ENCODE results near the gene KLLN. TPM values are rescaled to one million over a fixed set of nuclear protein-coding genes. Genes with fewer than 3 reads are reported as not detected.

Gene KLLN
- total and polyA plus RNA-seq, 2 donors (not counting 1 experiment from before 2014, with no cell fraction given), result 0.45 to 2.2 TPM

- H3K27me3 ChIP-seq (replicated peaks in 1 of 4; ENCODE audit: control extremely low read depth in 1 of 4, control insufficient read depth in 3 of 4, insufficient read depth in 4 of 4, low read length in 3 of 4), result no peaks in the 10 kb centered on the region
- no peak overlapping the region for H3K9ac ChIP-seq (ENCODE audit: low read length)
- no peaks in the 10 kb centered on the region for H3K4me1 ChIP-seq (ENCODE audit: control insufficient read depth in 2 of 2, insufficient read depth in 2 of 2, low read length in 2 of 2)
- no peak overlapping the region for H3K4me3 ChIP-seq (ENCODE audit: control extremely low read depth in 1 of 5, extremely low read depth in 1 of 5, insufficient read depth in 1 of 5, low read depth in 2 of 5, low read length in 4 of 5)
- ATAC-seq (ENCODE audit: low read depth) (no peak), DNase-seq (no peak)
- Mint-ChIP-seq H3K4me1 (peaks cover 36% of the 10 kb centered on the region), H3K27me3 (no peaks in the 10 kb centered on the region), H3K27ac (no peak overlapping the region), H3K9me3 (ENCODE audit: insufficient read depth) (peaks cover 17% of the 10 kb centered on the region), H3K4me3 (no peak overlapping the region)
- POLR2A ChIA-PET, result no interaction called here
- no peak overlapping the region for H2AFZ ChIP-seq (ENCODE audit: insufficient read depth, low read depth, low read length, poor library complexity, severe bottlenecking)
- intact Hi-C loops (cut with micrococcal nuclease), result no loop called here
- peaks cover 96% of the 10 kb centered on the region for H3K79me2 ChIP-seq (ENCODE audit: control insufficient read depth, insufficient read depth, low read length)
- peaks cover 7 to 42% of the 10 kb centered on the region in 2 experiments for H3K36me3 ChIP-seq (replicated peaks in 1 of 2; ENCODE audit: control extremely low read depth in 1 of 2, control insufficient read depth in 1 of 2, extremely low read depth in 1 of 2, insufficient read depth in 2 of 2, low read length in 1 of 2)
- no peak overlapping the region for H3K4me2 ChIP-seq (replicated peaks; ENCODE audit: low read depth, low read length, poor library complexity, severe bottlenecking)
- peaks cover 7% of the 10 kb centered on the region for H4K20me1 ChIP-seq (ENCODE audit: control insufficient read depth, insufficient read depth, low read length, poor library complexity, severe bottlenecking)
- CTCF ChIA-PET, result no interaction called here
- TF ChIP-seq EZH2 (IDR thresholded peaks at IDR 0.05; ENCODE audit: borderline replicate concordance, insufficient read depth, low read depth, low read length, poor library complexity, severe bottlenecking), result no peak
- TF ChIP-seq CTCF (IDR thresholded peaks at IDR 0.05), result no peak
- no peak overlapping the region for H3K27ac ChIP-seq (ENCODE audit: low read length in 2 of 2)
- H3K9me3 ChIP-seq (ENCODE audit: control extremely low read depth in 1 of 3, control insufficient read depth in 2 of 3, insufficient read depth in 1 of 3, low read length in 2 of 3), result peaks cover 0 to 8% (median 0%) of the 10 kb centered on the region in 3 donors
- WGBS (ENCODE audit: insufficient coverage), result 71% methylated on average over 2 of the region's 2 CpGs
Measured at GRCh38 chr10:87887548-87888289, 24.4 kb upstream of the KLLN start.

- no peak overlapping the region for H2AFZ ChIP-seq (ENCODE audit: insufficient read depth, low read depth, low read length, poor library complexity, severe bottlenecking)
- H3K27me3 ChIP-seq (replicated peaks in 1 of 4; ENCODE audit: control extremely low read depth in 1 of 4, control insufficient read depth in 3 of 4, insufficient read depth in 4 of 4, low read length in 3 of 4), result no peaks in the 10 kb centered on the region
- H3K4me2 ChIP-seq (replicated peaks; ENCODE audit: low read depth, low read length, poor library complexity, severe bottlenecking), result no peak overlapping the region
- peaks cover 34% of the 10 kb centered on the region for H3K4me1 Mint-ChIP-seq
- no CpG with 5 or more reads among the region's 1 CpG for WGBS (ENCODE audit: insufficient coverage)
- H3K27ac Mint-ChIP-seq, result no peak overlapping the region
- ChIA-PET POLR2A (no interaction called here), CTCF (no interaction called here)
- peaks cover 96% of the 10 kb centered on the region for H3K79me2 ChIP-seq (ENCODE audit: control insufficient read depth, insufficient read depth, low read length)
- ATAC-seq (ENCODE audit: low read depth) (no peak), DNase-seq (no peak)
- H3K27ac ChIP-seq (ENCODE audit: low read length in 2 of 2), result no peak overlapping the region
- no peak for TF ChIP-seq CTCF (IDR thresholded peaks at IDR 0.05)
- peaks cover 7 to 40% of the 10 kb centered on the region in 2 experiments for H3K36me3 ChIP-seq (replicated peaks in 1 of 2; ENCODE audit: control extremely low read depth in 1 of 2, control insufficient read depth in 1 of 2, extremely low read depth in 1 of 2, insufficient read depth in 2 of 2, low read length in 1 of 2)
- no peaks in the 10 kb centered on the region for H3K27me3 Mint-ChIP-seq
- H3K4me3 ChIP-seq (ENCODE audit: control extremely low read depth in 1 of 5, extremely low read depth in 1 of 5, insufficient read depth in 1 of 5, low read depth in 2 of 5, low read length in 4 of 5), result no peak overlapping the region
- H3K9me3 ChIP-seq (ENCODE audit: control extremely low read depth in 1 of 3, control insufficient read depth in 2 of 3, insufficient read depth in 1 of 3, low read length in 2 of 3), result peaks cover 0 to 8% (median 0%) of the 10 kb centered on the region in 3 donors
- intact Hi-C loops (cut with micrococcal nuclease), result no loop called here
- peaks cover 17% of the 10 kb centered on the region for H3K9me3 Mint-ChIP-seq (ENCODE audit: insufficient read depth)
- peaks cover 7% of the 10 kb centered on the region for H4K20me1 ChIP-seq (ENCODE audit: control insufficient read depth, insufficient read depth, low read length, poor library complexity, severe bottlenecking)
- H3K9ac ChIP-seq (ENCODE audit: low read length), result no peak overlapping the region
- no peak overlapping the region for H3K4me3 Mint-ChIP-seq
- H3K4me1 ChIP-seq (ENCODE audit: control insufficient read depth in 2 of 2, insufficient read depth in 2 of 2, low read length in 2 of 2), result no peaks in the 10 kb centered on the region
Measured at GRCh38 chr10:87887146-87887545, 23.8 kb upstream of the KLLN start.

All from B cell (primary cell).